ENCODE results near the gene DENND1A.

Gene DENND1A

GRCh38 chr9:123370526-123371227, 559.2 kb downstream of the DENND1A start:
- no peak for DNase-seq (ENCODE audit: low spot score)

DNA sequence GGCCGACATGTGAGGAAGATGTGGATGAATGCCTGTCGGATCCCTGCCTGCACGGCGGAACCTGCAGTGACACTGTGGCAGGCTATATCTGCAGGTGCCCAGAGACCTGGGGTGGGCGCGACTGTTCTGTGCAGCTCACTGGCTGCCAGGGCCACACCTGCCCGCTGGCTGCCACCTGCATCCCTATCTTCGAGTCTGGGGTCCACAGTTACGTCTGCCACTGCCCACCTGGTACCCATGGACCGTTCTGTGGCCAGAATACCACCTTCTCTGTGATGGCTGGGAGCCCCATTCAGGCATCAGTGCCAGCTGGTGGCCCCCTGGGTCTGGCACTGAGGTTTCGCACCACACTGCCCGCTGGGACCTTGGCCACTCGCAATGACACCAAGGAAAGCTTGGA, 559.8 kb downstream of the DENND1A start:
- DNase-seq (ENCODE audit: low spot score), result no peak

- no peak for DNase-seq (ENCODE audit: low spot score)
Measured at GRCh38 chr9:123369296-123369695, 560.6 kb downstream of the DENND1A start.

DNA sequence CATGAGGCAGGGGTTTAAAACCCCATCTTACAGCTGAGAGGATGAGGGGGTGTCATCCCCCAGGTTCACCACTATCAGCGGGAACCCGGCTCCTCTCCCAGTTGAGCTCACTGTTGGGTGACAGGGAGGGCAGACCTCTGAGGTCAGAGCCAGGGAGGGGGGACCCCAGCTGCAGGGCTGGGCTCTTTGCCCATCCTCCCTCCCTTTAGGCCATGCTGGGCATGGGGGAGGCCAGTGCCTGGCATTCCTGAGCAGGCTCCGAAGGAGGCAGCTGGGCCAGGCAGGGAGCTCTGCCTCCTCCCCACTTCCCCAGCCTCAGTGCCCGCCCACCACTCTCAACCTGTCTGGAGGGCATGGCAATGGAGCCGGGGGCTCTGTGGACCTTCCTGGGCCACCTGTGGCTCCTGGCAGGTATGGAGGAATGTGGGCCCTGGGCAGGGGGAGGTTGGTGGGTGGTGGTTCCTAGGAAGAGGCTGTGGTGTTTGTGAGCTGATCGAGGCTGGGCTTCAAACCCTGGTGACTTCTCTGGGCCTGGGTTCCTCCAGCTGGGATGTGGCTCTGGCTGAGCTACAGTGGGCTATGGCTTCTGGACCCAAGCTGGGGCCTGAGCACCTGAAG, 561.3 kb downstream of the DENND1A start:
- DNase-seq (ENCODE audit: low spot score), result no peak

- DNase-seq (ENCODE audit: low spot score), result no peak
Measured at GRCh38 chr9:123368023-123368422, 561.9 kb downstream of the DENND1A start.

- no peak for DNase-seq (ENCODE audit: low spot score)
Measured at GRCh38 chr9:123365881-123366528, 563.9 kb downstream of the DENND1A start.

GRCh38 chr9:123365287-123365880, 564.5 kb downstream of the DENND1A start:
- no peak for DNase-seq (ENCODE audit: low spot score)

DNA sequence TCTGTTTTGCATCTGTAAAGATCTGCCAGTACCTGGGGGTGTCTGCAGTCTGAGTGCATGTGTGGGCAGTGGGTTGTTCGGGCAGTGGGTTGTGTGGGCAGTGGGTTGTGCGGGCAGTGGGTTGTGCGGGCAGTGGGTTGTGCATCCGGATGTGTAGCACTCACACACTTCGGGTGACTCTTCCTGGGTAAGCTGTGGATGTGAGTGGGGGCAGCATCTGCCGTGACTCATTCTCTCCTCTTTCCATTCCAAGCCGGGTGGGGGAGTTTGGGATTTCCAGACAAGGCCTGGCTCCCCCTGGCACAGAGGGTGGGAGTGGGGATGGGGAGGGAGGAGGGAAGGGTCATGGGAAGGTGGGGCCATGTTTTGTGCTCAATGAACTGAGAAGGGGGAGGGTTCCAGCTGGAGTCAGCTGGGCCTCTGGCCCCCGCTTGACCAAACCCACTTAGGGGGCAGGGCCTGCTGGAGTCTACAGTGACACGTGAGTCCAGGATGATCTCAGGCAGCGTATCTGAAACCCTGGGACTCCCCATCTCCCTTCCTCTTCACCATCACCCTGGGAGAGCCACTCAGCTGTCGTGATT, 565.6 kb downstream of the DENND1A start:
- DNase-seq (ENCODE audit: low spot score), result no peak

DNA sequence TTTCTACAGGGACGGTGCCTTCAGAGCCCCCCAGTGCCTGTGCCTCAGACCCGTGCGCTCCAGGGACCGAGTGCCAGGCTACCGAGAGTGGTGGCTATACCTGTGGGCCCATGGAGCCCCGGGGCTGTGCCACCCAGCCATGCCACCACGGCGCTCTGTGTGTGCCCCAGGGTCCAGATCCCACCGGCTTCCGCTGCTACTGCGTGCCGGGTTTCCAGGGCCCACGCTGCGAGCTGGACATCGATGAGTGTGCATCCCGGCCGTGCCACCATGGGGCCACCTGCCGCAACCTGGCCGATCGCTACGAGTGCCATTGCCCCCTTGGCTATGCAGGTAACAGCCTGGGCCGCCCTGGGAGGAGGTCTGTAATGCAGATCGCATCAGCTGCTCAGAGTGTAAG, 567.1 kb downstream of the DENND1A start:
- no peak for DNase-seq (ENCODE audit: low spot score)

DNA sequence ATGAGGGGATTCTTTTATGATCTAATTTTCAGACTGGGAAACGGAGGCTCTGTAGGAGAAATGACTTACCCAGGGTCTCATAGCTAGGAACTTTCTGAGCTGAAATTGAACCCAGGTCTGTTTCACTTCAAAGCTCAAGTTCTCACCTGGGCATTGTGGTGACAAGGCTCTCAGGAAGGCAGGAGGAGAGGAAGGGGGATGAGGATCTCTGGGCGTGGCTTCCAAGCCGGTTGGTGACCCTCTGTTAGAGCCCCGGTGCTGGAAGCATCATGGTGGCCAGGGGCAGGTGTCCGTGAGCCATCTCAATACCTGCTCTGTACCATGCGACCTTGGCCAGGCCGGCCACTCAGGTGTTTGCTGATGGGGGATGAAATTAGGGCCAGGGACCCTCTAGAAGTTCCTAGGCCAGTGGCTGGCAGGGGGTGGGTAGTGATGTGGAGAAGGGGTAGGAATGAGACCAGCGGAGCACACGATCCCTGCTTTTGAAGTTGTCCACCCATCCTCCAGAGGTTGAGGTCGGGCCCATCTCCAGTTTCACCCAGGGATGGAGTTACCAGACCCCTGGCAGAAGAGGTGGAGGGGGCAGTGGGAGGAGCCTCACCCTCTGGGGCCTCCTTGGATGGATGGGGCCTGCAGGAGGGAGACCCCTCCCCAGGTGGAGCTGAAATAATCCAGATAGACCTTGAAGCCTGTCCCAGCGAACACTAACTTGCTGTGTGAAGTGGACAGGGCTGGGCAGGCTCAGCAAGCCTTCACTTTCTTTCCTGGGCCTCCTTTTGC, 568.0 kb downstream of the DENND1A start:
- DNase-seq (ENCODE audit: low spot score), result no peak

- DNase-seq (ENCODE audit: low spot score), result no peak
Measured at GRCh38 chr9:123361086-123361730, 568.7 kb downstream of the DENND1A start.

DNA sequence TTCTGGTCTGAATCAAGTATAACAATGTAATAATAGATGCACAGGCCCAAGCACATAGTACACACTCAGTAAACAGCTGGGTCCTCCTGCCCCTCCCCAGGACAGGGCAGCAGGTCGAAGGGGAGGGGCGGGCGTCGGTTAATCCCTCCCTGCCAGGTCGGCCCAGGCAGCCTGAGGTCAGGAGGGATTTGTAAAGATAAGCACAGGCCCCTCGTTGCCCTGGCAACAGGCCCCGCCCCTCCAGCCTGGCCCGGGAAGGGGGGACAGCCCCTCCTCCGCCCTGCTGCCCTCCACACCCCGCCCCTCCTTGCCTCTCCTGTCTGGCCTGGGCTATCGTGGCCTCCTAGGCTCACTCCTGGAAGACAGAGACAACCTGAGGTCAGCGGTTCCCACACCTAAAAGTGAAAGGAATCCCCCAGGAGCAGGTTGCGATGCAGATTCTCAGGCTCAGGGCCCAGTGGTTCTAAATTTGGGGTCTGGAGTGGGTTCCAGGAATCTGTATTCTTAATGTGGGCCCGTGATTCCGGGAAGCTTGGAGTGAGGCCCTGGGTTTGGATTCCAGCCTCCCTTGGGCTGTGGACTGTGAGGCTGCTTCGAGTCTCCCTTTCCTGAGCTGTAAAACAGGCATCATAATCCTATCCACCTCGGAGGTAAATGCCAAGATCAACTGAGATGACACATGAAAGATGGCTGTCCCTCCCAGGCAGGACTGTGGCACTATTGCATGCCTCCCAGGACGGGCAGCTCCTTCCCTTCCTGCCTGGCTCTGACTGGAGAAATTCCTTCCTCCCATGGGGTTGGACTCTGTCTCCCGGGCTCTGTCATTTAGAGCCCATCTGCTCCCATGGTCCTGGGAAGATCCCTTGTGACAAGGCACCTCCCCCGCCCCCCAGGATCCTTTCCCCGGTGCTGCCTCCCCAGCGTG, 569.5 kb downstream of the DENND1A start:
- peak; percentile 11 for DNase-seq (ENCODE audit: low spot score)

- DNase-seq (ENCODE audit: low spot score), result no peak
Measured at GRCh38 chr9:123359546-123359945, 570.4 kb downstream of the DENND1A start.

DNA sequence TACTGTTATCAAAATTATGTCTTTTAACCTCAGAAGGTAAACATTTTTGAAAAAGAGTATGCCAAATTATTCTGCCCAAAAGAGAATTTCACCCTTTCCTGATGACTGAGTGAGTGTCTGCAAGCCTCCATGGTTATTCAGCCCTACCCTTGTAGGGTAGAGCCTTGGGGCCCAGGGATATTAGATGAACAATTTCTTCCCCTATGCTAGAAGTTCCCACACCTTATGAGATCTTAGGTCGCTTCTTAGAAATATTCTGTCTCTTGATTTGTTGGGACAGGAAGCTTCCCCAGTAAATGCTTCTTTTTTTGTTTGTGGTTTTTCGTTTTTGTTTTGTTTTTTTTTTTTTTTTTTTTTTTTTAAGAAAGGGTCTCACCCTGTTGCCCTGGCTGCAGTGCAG, 570.8 kb downstream of the DENND1A start:
- DNase-seq (ENCODE audit: low spot score), result no peak

- DNase-seq (ENCODE audit: low spot score), result no peak
Measured at GRCh38 chr9:123358181-123358905, 571.6 kb downstream of the DENND1A start.

DNA sequence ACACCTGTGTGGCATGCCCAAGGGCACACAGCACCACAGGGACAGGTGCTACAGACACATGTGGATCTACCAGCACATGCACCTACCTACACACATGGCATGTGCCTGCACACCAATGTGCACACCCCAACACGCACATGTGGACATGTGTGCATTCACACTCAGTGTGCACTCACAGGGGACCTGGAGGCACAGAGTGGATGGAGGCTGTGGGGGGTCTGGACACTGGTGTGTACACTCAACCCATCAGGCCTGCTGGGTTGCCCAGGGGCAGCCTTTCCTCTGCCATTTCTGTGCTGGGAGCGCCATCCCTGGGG, 572.2 kb downstream of the DENND1A start:
- DNase-seq (ENCODE audit: low spot score), result no peak

DNA sequence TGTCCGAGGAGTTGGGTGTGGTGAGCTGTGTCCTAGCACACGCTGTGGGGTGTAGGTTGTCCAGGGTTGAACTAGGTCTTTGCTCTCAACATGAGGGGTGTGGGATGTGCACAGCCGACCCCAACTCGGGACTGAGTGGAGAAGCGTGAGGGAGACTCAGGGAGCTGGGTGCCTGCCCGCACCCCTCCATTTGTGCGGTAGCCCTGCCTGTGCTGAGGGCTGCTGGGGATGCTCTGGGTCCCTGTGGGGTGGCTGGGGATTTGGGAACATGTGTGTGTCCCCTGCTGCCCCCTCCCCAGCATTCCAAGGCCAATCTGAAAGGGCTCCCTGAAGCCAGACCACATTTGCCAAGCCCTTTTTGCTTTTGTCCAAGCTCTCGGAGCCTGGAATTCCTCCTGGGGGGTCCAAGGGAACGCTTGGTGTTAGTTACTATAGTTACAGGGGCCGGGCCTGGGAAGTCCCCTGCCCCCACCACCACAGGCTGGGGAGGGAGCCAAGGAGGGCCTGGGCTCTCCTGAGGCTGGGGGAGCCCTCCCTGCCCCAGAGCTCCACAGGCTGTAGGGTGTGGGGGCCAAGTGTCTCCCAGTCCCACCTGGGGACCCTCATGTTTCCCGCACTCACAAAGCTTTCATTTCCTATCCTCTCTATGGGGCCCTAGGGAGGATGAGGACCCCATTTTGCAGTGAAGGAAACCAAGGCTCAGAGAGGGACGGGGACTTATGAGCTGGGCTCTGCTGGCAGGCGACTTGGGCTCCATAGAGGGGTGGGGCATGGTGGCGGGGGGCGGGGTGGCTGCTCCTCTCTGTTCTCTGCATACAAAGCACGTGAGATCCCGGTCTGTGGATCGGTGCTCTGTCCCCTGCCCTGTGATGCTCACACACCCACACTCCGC, 572.8 kb downstream of the DENND1A start:
- no peak for DNase-seq (ENCODE audit: low spot score)

DNA sequence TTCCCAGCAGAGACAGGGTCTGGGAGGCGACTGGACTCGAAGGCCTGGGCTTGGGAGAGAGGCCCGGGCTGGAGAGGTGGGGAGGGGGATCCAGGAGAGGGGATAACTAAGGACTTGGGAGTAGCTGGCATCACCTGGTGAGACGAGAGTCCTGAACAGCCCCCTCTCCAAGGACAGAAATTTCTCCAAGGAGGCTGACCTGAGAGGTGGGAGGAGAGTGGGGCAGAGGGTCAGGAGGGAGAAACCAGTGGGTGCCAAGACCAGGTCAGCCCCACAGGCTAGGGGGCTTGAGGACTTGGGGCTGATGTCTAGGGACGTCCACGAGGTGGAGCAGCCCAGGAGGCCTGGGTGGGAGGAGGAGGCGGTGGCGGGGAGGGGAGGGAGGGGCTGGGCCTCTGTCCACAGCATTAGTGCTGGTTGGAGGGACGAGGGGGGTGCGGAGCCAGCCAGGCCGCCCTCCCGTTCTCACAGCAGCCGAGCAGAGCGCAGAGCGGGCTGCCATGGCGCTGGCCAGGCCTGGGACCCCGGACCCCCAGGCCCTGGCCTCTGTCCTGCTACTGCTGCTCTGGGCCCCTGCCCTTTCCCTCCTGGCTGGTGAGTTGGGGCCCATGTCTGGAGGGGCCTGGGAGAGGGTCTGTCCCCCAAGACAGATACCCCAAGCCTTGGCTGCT, 574.0 kb downstream of the DENND1A start, which contains the start of gene CRB2:
Gene CRB2, plus strand, starts transcription at position 437 of the 671 bp plus-strand sequence. Its CDS starts 64 bp downstream, at position 501.
- DNase-seq (ENCODE audit: low spot score), result no peak

Data from CD4-positive, alpha-beta T cell treated with Interleukin-6 at 100 ng/mL for 8 hours (primary cell).